ENCODE data around the gene NRG4. TPM values are rescaled to one million over a fixed set of nuclear protein-coding genes. Genes with fewer than 3 reads are reported as not detected.

Gene NRG4
- total RNA-seq, 4 donors from 2014 or later, result 2.8 to 5.1 (median 3.5) TPM; not detected in 1

DNA sequence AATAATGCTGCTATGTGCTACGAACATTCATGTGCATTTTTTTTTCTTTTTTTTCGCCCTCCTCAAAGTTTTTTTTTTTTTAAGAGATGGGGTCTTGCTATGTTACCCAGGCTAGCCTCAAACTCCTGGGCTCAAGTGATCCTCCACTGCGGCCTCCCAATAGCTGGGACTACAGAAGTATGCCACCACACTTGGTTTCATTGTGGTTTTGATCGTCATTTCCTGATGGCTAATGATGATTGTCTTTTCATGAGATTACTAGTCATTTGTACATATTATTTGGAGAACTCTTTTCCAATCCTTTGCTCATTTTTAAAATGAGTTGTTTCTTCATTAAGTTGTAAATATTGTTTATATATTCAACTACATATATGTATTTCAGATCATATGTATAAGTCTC lies 59.7 kb downstream of the NRG4 start:
- 74 to 84% methylated on average over 4 of the region's 4 CpGs for WGBS, 2 donors (ENCODE audit: low coverage in 1 of 2)
- Histone ChIP-seq H3K27me3 (peaks cover 26% of the 10 kb centered on the region), H3K4me3 (no peak overlapping the region), H3K4me1 (no peaks in the 10 kb centered on the region), H3K9me3 (no peaks in the 10 kb centered on the region), H3K27ac (no peak overlapping the region), H3K36me3 (no peaks in the 10 kb centered on the region)
- intact Hi-C loops (cut with DNase I; ENCODE audit: low total_unique reads), result no loop called here
- TF ChIP-seq POLR2AphosphoS5 (IDR thresholded peaks at IDR 0.05) (no peak), POLR2A (IDR thresholded peaks at IDR 0.05) (no peak), CTCF (IDR thresholded peaks at IDR 0.05) (no peak), EP300 (IDR thresholded peaks at IDR 0.05; ENCODE audit: low read depth) (no peak)
- DNase-seq, result no peak
- in situ Hi-C loops (cut with MboI; ENCODE audit: low pct_ligation_motif_present in 1 of 4, low pct_unique_long_range_greater_than_20kb in 1 of 4, low sequenced_read_pairs in 3 of 4), result no loop called here

- DNase-seq, result no peak
- WGBS, 2 donors (ENCODE audit: low coverage in 1 of 2), result 75 to 83% methylated on average over 4 to 8 of the region's 8 CpGs
- intact Hi-C loops (cut with DNase I; ENCODE audit: low total_unique reads), result no loop called here
- H3K4me1 ChIP-seq, result no peaks in the 10 kb centered on the region
- no peak overlapping the region for H3K4me3 ChIP-seq
- no peaks in the 10 kb centered on the region for H3K9me3 ChIP-seq
- no peaks in the 10 kb centered on the region for H3K36me3 ChIP-seq
- H3K27ac ChIP-seq, result no peak overlapping the region
- in situ Hi-C loops (cut with MboI; ENCODE audit: low pct_ligation_motif_present in 1 of 4, low pct_unique_long_range_greater_than_20kb in 1 of 4, low sequenced_read_pairs in 3 of 4), result no loop called here
- TF ChIP-seq EP300 (IDR thresholded peaks at IDR 0.05; ENCODE audit: low read depth), result no peak
- TF ChIP-seq CTCF (IDR thresholded peaks at IDR 0.05), result no peak
- TF ChIP-seq POLR2AphosphoS5 (IDR thresholded peaks at IDR 0.05), result no peak
- TF ChIP-seq POLR2A (IDR thresholded peaks at IDR 0.05), result no peak
- peaks cover 30% of the 10 kb centered on the region for H3K27me3 ChIP-seq
These were observed 63.4 kb downstream of the NRG4 start for GRCh38 chr15:75948761-75949296.

GRCh38 chr15:75947092-75947491 lies 65.1 kb downstream of the NRG4 start:
- H3K4me3 ChIP-seq, result no peak overlapping the region
- DNase-seq, result no peak

GRCh38 chr15:75945953-75946352 lies 66.3 kb downstream of the NRG4 start:
- TF ChIP-seq CTCF (IDR thresholded peaks at IDR 0.05), result no peak
- TF ChIP-seq POLR2A (IDR thresholded peaks at IDR 0.05), result no peak
- TF ChIP-seq POLR2AphosphoS5 (IDR thresholded peaks at IDR 0.05), result no peak
- no peak for TF ChIP-seq EP300 (IDR thresholded peaks at IDR 0.05; ENCODE audit: low read depth)
- no peak overlapping the region for H3K27ac ChIP-seq
- H3K9me3 ChIP-seq, result no peaks in the 10 kb centered on the region
- intact Hi-C loops (cut with DNase I; ENCODE audit: low total_unique reads), result no loop called here
- H3K4me3 ChIP-seq, result no peak overlapping the region
- no peak for DNase-seq
- no peaks in the 10 kb centered on the region for H3K36me3 ChIP-seq
- 70 to 79% methylated on average over 2 to 4 of the region's 4 CpGs for WGBS, 2 donors (ENCODE audit: low coverage in 1 of 2)
- peaks cover 19% of the 10 kb centered on the region for H3K27me3 ChIP-seq
- no peaks in the 10 kb centered on the region for H3K4me1 ChIP-seq
- in situ Hi-C loops (cut with MboI; ENCODE audit: low pct_ligation_motif_present in 1 of 4, low pct_unique_long_range_greater_than_20kb in 1 of 4, low sequenced_read_pairs in 3 of 4), result no loop called here

More at GRCh38 chr15:75947092-75947491, 65.1 kb downstream of the NRG4 start:
- intact Hi-C loops (cut with DNase I; ENCODE audit: low total_unique reads) (no loop called here), in situ Hi-C loops (cut with MboI; ENCODE audit: low pct_ligation_motif_present in 1 of 4, low pct_unique_long_range_greater_than_20kb in 1 of 4, low sequenced_read_pairs in 3 of 4) (no loop called here)
- H3K27me3 ChIP-seq, result peaks cover 28% of the 10 kb centered on the region
- no peaks in the 10 kb centered on the region for H3K9me3 ChIP-seq
- 58% methylated on average over 1 of the region's 1 CpG; no CpG with 5 or more reads in 1 of the 2 donors for WGBS, 2 donors (ENCODE audit: low coverage in 1 of 2)
- H3K4me1 ChIP-seq, result no peaks in the 10 kb centered on the region
- no peak overlapping the region for H3K27ac ChIP-seq
- H3K36me3 ChIP-seq, result no peaks in the 10 kb centered on the region
- TF ChIP-seq POLR2A (IDR thresholded peaks at IDR 0.05), result no peak
- no peak for TF ChIP-seq CTCF (IDR thresholded peaks at IDR 0.05)
- no peak for TF ChIP-seq EP300 (IDR thresholded peaks at IDR 0.05; ENCODE audit: low read depth)
- TF ChIP-seq POLR2AphosphoS5 (IDR thresholded peaks at IDR 0.05), result no peak

Measured in transverse colon (tissue), 4 donors.